Sigmoid colon (tissue), 7 donors: ENCODE data around the gene KLK6. TPM values are rescaled to one million over a fixed set of nuclear protein-coding genes. Genes with fewer than 3 reads are reported as not detected.

Experiments
- DNase-seq: peaks from one replicate; pipeline ENCODE4 v3.0.0-alpha.2; 2019
- H3K27ac ChIP-seq, 4 donors: fragments of 200-600 bp; sonication (generic); one replicate each; pipeline ENCODE4 v1.5.1; 2016 to 2019; ENCODE audit warnings: mild to moderate bottlenecking in 1 of 4
- H3K27me3 ChIP-seq, 3 donors: fragments of 200-600 bp; sonication (generic); one replicate each; pipeline ENCODE4 v1.5.1; 2019; ENCODE audit warnings: mild to moderate bottlenecking in 1 of 3
- H3K36me3 ChIP-seq, 4 donors: fragments of 200-600 bp; sonication (generic); one replicate each; pipeline ENCODE4 v1.5.1; 2016 to 2019
- H3K4me1 ChIP-seq, 4 donors: fragments of 200-600 bp; sonication (generic); one replicate each; pipeline ENCODE4 v1.5.1; 2017 to 2019
- H3K4me3 ChIP-seq, 4 donors: fragments of 200-600 bp; sonication (generic); one replicate each; pipeline ENCODE4 v1.5.1; 2017 to 2019; ENCODE audit warnings: mild to moderate bottlenecking in 2 of 4, moderate library complexity in 1 of 4
- H3K9me3 ChIP-seq, 4 donors: fragments of 200-600 bp in 3 of 4; sonication (generic) in 3 of 4; one replicate each; pipeline versions ENCODE4 v1.5.1 to v1.6.1; 2013 to 2019
- EP300 ChIP-seq, 4 donors: sonication (generic); formaldehyde crosslinking; IDR thresholded peaks; one replicate each; pipeline ENCODE4 v1.6.1; 2017; ENCODE audit warnings: antibody characterized with exemption in 4 of 4
- POLR2A ChIP-seq, 2 donors: fragments of 450-650 bp; IDR thresholded peaks; one replicate each; pipeline ENCODE4 v1.6.1; 2016; ENCODE audit warnings: antibody characterized with exemption in 2 of 2, mild to moderate bottlenecking in 2 of 2, moderate library complexity in 2 of 2
- POLR2AphosphoS5 ChIP-seq, 4 donors: sonication (generic); formaldehyde crosslinking; IDR thresholded peaks; one replicate each; pipeline ENCODE4 v1.6.1; 2017; ENCODE audit warnings: antibody characterized with exemption in 4 of 4
- WGBS, 2 donors: extraction: QIAGEN DNeasy Blood & Tissue Kit; methylation state at CpG; one replicate each; pipeline ENCODE4 v1.1.7; 2013; 5-methylcytosine and 5-hydroxymethylcytosine counted together
- intact Hi-C: fragments of 100-400 bp; cut with DNase I; formaldehyde crosslinking; loops from one replicate; pipeline ENCODE4 v1.15.1; 2023
- polyA plus RNA-seq, 3 donors: library from polyadenylated mRNA; stranded (reverse); fragments of 200-250 nt; gene quantifications; one replicate each; pipeline ENCODE4 v1.2.3, GENCODE V29; 2013
- total RNA-seq, 4 donors: library from RNA; depleted of rRNA; stranded (reverse); fragments of >200 nt; gene quantifications; one replicate each; pipeline ENCODE4 v1.1.0, GENCODE V29; 2016
- TF ChIP-seq, protein P1 (sequence below), 4 experiments: fragments of 450-650 bp in 3 of 4; fragments of 200-600 bp in 1 of 4; IDR thresholded peaks; one replicate each; pipeline ENCODE4 v1.5.1; 2016 to 2019; ENCODE audit warnings: antibody characterized with exemption in 4 of 4, mild to moderate bottlenecking in 3 of 4, moderate library complexity in 2 of 4
- donor health status: healthy with polysubstance abuse.
- donor health status: Bipolar disorder and iron deficiency.
- donor health status: healthy.

The KLK6 gene
- total and polyA plus RNA-seq, 7 donors = not detected

DNA sequence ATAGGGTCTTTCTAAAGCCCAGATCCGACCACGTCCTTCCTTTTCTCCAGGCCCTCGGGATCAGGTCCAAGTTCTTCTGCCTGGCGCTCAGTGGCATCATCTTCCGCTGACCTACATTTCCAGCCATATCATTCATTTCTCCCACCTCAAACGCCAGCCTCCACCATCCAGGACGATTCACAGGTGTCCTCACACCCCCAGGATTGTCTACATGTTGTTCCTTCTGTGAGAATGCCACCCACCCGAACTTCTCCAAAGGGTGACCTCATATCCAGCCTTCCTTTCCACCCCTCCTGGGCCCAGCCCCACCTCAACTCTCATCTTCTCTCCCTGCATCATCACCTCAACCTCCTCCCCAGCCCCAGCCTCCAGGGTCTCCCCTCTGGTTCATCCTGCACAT, 11.8 kb downstream of the KLK6 start:
- Histone ChIP-seq H3K4me3 (no peak overlapping the region), H3K4me1 (no peaks in the 10 kb centered on the region), H3K27me3 (peaks cover 0 to 24% (median 0%) of the 10 kb centered on the region in 3 donors), H3K27ac (no peak overlapping the region), H3K9me3 (no peaks in the 10 kb centered on the region), H3K36me3 (no peaks in the 10 kb centered on the region)
- WGBS, 2 donors = 66 to 71% methylated on average over 8 of the region's 8 CpGs
- intact Hi-C loops = no loop called here
- DNase-seq = no peak
- TF ChIP-seq, protein P1, sequence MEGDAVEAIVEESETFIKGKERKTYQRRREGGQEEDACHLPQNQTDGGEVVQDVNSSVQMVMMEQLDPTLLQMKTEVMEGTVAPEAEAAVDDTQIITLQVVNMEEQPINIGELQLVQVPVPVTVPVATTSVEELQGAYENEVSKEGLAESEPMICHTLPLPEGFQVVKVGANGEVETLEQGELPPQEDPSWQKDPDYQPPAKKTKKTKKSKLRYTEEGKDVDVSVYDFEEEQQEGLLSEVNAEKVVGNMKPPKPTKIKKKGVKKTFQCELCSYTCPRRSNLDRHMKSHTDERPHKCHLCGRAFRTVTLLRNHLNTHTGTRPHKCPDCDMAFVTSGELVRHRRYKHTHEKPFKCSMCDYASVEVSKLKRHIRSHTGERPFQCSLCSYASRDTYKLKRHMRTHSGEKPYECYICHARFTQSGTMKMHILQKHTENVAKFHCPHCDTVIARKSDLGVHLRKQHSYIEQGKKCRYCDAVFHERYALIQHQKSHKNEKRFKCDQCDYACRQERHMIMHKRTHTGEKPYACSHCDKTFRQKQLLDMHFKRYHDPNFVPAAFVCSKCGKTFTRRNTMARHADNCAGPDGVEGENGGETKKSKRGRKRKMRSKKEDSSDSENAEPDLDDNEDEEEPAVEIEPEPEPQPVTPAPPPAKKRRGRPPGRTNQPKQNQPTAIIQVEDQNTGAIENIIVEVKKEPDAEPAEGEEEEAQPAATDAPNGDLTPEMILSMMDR (IDR thresholded peaks at IDR 0.05) = no peak
- TF ChIP-seq EP300 (IDR thresholded peaks at IDR 0.05) (no peak), POLR2A (IDR thresholded peaks at IDR 0.05) (no peak), POLR2AphosphoS5 (IDR thresholded peaks at IDR 0.05) (no peak)

DNA sequence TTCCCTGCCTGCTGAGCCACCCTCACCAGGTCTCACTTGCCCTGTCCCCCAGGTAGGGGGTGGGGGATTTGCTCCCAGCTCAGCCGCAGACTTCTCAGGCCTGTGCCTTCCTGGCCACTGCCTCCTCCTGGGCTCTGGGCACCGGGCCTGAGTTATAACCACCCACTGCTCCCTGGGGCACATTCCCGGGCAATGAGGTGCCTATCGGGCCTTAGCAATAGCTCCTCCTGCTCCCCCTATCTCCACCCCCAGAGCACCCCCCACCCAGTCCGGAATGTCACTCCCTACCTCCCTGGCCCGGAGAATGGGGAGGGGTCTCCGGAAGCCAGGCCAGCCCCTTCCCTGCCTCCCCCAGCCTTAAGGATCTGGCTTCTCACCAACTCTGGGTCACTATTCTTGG, 16.5 kb downstream of the KLK6 start, which contains the start of gene KLK5:
Gene KLK5 (minus strand): TSS at position 129 of the 400 bp plus-strand sequence. CDS start 381 bp downstream, outside the sequence.
- Histone ChIP-seq H3K4me1 (no peaks in the 10 kb centered on the region), H3K27ac (no peak within 1 kb of the TSS), H3K36me3 (no peaks in the 10 kb centered on the region), H3K4me3 (no peak within 1 kb of the TSS), H3K9me3 (no peaks in the 10 kb centered on the region), H3K27me3 (peaks cover 0 to 33% (median 8%) of the 10 kb centered on the region in 3 donors)
- WGBS, 2 donors = 17 to 23% methylated on average over 7 of the region's 7 CpGs
- intact Hi-C loops = no loop called here
- no peak for DNase-seq
- TF ChIP-seq POLR2A (IDR thresholded peaks at IDR 0.05) = no peak
- no peak for TF ChIP-seq EP300 (IDR thresholded peaks at IDR 0.05)
- TF ChIP-seq, protein P1 (IDR thresholded peaks at IDR 0.05) = no peak
- no peak for TF ChIP-seq POLR2AphosphoS5 (IDR thresholded peaks at IDR 0.05)

DNA sequence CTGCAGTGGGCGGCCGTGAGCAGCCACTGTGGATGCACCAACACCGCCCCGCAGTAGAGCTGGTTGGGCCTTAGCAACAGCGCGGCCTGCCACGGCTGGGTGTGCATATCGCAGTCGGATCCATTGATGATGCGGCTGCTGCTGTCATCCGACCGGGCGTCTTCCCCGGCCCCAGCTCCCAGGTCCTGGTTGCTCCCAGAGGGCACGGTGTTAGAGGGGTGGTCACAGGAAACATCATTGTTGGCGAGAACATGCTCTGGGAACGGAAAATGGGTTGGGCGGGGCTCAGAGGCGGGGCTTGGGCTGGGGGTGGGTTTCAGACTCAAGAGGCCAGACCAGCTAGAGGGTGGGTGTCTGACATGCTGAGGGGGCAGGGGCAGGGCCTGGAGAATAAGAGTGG, 19.5 kb downstream of the KLK6 start:
- peaks cover 0 to 23% (median 8%) of the 10 kb centered on the region in 3 donors for H3K27me3 ChIP-seq
- no peaks in the 10 kb centered on the region for H3K4me1 ChIP-seq
- TF ChIP-seq POLR2AphosphoS5 (IDR thresholded peaks at IDR 0.05) (no peak), EP300 (IDR thresholded peaks at IDR 0.05) (no peak), POLR2A (IDR thresholded peaks at IDR 0.05) (no peak)
- TF ChIP-seq, protein P1 (IDR thresholded peaks at IDR 0.05) = no peak
- H3K9me3 ChIP-seq = no peaks in the 10 kb centered on the region
- H3K27ac ChIP-seq = no peak overlapping the region
- 66 to 69% methylated on average over 19 of the region's 19 CpGs for WGBS, 2 donors
- intact Hi-C loops = no loop called here
- H3K36me3 ChIP-seq = no peaks in the 10 kb centered on the region
- H3K4me3 ChIP-seq = no peak overlapping the region
- no peak for DNase-seq

DNA sequence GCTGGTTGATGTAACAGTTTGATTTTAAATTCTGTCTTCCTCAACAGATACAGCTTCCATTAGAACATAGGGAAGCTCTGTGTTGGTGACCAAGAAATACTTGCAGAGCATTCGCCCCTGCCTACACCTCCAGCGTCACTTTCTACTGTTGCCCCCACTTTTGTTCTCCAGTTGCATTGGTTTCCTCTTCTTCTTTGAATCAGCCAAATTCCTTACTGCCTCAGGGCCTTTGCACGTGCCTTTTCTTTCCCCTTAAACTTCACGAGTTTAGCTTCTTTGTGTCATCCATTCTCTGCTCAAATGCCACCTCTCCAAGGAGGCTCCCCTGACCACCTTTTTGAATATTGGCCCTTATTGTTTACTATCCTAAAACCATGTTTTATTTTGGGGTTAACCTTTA, 22.3 kb downstream of the KLK6 start:
- intact Hi-C loops = no loop called here
- no peak overlapping the region for H3K27ac ChIP-seq
- no peak for DNase-seq
- 83 to 90% methylated on average over 4 of the region's 4 CpGs for WGBS, 2 donors
- TF ChIP-seq POLR2A (IDR thresholded peaks at IDR 0.05) = no peak
- TF ChIP-seq POLR2AphosphoS5 (IDR thresholded peaks at IDR 0.05) = no peak
- TF ChIP-seq, protein P1 (IDR thresholded peaks at IDR 0.05) = no peak
- TF ChIP-seq EP300 (IDR thresholded peaks at IDR 0.05) = no peak
- H3K36me3 ChIP-seq = no peaks in the 10 kb centered on the region
- H3K4me3 ChIP-seq = no peak overlapping the region
- H3K27me3 ChIP-seq = peaks cover 0 to 20% (median 8%) of the 10 kb centered on the region in 3 donors
- no peaks in the 10 kb centered on the region for H3K4me1 ChIP-seq
- no peaks in the 10 kb centered on the region for H3K9me3 ChIP-seq

DNA sequence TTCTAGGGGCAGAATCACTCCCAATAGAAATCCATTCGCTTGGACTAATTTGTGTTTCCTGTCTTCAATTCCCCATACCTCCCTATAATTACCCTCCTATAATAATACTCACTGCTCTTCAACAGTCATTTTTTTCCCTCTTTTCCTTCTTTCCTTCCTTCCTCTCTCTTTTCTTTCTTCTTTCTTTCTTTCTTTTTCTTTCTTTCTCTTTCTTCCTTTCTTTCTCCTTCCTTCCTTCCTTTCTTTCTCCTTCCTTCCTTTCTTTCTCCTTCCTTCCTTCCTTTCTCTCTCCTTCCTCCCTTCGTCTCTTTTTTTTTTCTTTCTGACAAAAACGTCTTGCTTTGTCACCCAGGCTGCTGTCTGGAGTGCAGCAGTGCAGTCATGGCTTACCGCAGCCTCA, 24.6 kb downstream of the KLK6 start:
- WGBS, 2 donors = 65 to 66% methylated on average over 4 of the region's 4 CpGs
- intact Hi-C loops = no loop called here
- no peaks in the 10 kb centered on the region for H3K36me3 ChIP-seq
- H3K27ac ChIP-seq = no peak overlapping the region
- no peaks in the 10 kb centered on the region for H3K4me1 ChIP-seq
- peaks cover 0 to 5% (median under 1%) of the 10 kb centered on the region in 3 donors for H3K27me3 ChIP-seq
- no peak overlapping the region for H3K4me3 ChIP-seq
- no peaks in the 10 kb centered on the region for H3K9me3 ChIP-seq
- no peak for DNase-seq
- no peak for TF ChIP-seq POLR2AphosphoS5 (IDR thresholded peaks at IDR 0.05)
- TF ChIP-seq POLR2A (IDR thresholded peaks at IDR 0.05) = no peak
- TF ChIP-seq, protein P1 (IDR thresholded peaks at IDR 0.05) = no peak
- TF ChIP-seq EP300 (IDR thresholded peaks at IDR 0.05) = no peak
